Gastroesophageal sphincter (tissue), 4 donors: ENCODE data around the gene NR4A2. TPM values are rescaled to one million over a fixed set of nuclear protein-coding genes. Genes with fewer than 3 reads are reported as not detected.

ENCODE experiments used
- ATAC-seq: fragments of 150-250 bp; one replicate; pipeline ENCODE4 v1.9.1; 2016; ENCODE audit warnings: mild to moderate bottlenecking, moderate library complexity
- H3K27ac ChIP-seq, 4 donors: fragments of 200-600 bp; sonication (generic) in 3 of 4; 1 replicate in 3 of 4; 2 replicates in 1 of 4; pipeline ENCODE4 v1.5.1; 2016 to 2019
- H3K27me3 ChIP-seq: fragments of 200-600 bp; sonication (generic); one replicate; pipeline ENCODE4 v1.5.1; 2019
- H3K36me3 ChIP-seq, 2 donors: fragments of 200-600 bp; sonication (generic); one replicate each; pipeline ENCODE4 v1.5.1; 2019; ENCODE audit warnings: control low read depth in 1 of 2
- H3K4me1 ChIP-seq, 3 donors: fragments of 200-600 bp; sonication (generic); 1 replicate in 2 of 3; 2 replicates in 1 of 3; pipeline ENCODE4 v1.5.1; 2016 to 2019; ENCODE audit warnings: control low read depth in 2 of 3
- H3K4me3 ChIP-seq, 2 donors: fragments of 200-600 bp; sonication (generic); one replicate each; pipeline ENCODE4 v1.5.1; 2019; ENCODE audit warnings: mild to moderate bottlenecking in 1 of 2, moderate library complexity in 1 of 2
- H3K9me3 ChIP-seq, 3 donors: fragments of 200-600 bp; sonication (generic); one replicate each; pipeline ENCODE4 v1.5.1; 2017 to 2019; ENCODE audit warnings: control low read depth in 2 of 3
- EP300 ChIP-seq: sonication (generic); formaldehyde crosslinking; IDR thresholded peaks from one replicate; pipeline ENCODE4 v1.6.1; 2017; ENCODE audit warnings: antibody characterized with exemption, mild to moderate bottlenecking
- POLR2A ChIP-seq, 2 donors: fragments of 450-650 bp; IDR thresholded peaks; one replicate each; pipeline ENCODE4 v1.6.1; 2017; ENCODE audit warnings: antibody characterized with exemption in 2 of 2, mild to moderate bottlenecking in 2 of 2, moderate library complexity in 1 of 2
- POLR2AphosphoS5 ChIP-seq: sonication (generic); formaldehyde crosslinking; IDR thresholded peaks from one replicate; pipeline ENCODE4 v1.6.1; 2017; ENCODE audit warnings: antibody characterized with exemption
- whole genome bisulfite sequencing, 2 donors: methylation state at CpG; one replicate each; pipeline ENCODE4 v1.1.5; 2018; ENCODE audit warnings: low coverage in 1 of 2; 5-methylcytosine and 5-hydroxymethylcytosine counted together
- total RNA-seq, 4 donors: library from RNA; depleted of rRNA; stranded (reverse); fragments of >200 nt; gene quantifications; one replicate each; pipeline ENCODE4 v1.1.0, GENCODE V29; 2016
- TF ChIP-seq, protein P1 (sequence below), 4 experiments: fragments of 200-600 bp in 2 of 4; fragments of 450-650 bp in 2 of 4; sonication (generic) in 1 of 4; IDR thresholded peaks; one replicate each; pipeline ENCODE4 v1.5.1; 2017 to 2019; ENCODE audit warnings: antibody characterized with exemption in 4 of 4, mild to moderate bottlenecking in 2 of 4, moderate library complexity in 2 of 4

The NR4A2 gene
- total RNA-seq, 4 donors from 2014 or later: 1.3 to 7.3 (median 1.8) TPM

DNA sequence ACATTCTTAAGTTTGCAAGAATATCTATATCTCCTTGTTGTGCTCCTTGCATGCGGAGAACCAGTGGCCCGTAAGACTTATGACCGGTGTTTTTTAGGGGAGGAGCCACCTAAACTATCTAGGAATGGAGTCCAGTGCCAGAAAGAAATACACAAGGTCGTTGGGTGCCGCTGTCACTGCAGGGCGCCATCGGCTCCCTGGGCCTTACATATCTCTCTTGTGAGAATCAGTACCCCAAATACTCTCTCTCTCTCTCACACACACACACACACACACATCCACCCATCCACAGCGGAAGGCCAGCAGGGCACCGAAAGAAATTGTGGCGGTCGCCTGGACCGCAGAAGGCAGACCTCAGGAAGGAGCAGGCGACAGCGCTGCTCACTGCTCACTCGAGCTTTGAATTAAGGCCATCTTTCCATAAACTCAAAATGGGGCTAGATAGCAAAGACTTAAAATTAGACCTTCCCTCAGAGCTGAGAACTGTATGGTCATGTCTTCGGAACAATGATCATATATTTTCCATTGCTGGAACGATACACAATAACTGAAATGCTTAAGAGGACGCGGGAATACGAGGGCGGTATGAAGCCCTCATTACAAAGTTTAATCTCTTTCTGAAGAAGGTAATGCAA, 10.4 kb downstream of the NR4A2 start:
- no peak for TF ChIP-seq EP300
- no peak for TF ChIP-seq POLR2A (IDR thresholded peaks at IDR 0.05)
- TF ChIP-seq, protein P1, sequence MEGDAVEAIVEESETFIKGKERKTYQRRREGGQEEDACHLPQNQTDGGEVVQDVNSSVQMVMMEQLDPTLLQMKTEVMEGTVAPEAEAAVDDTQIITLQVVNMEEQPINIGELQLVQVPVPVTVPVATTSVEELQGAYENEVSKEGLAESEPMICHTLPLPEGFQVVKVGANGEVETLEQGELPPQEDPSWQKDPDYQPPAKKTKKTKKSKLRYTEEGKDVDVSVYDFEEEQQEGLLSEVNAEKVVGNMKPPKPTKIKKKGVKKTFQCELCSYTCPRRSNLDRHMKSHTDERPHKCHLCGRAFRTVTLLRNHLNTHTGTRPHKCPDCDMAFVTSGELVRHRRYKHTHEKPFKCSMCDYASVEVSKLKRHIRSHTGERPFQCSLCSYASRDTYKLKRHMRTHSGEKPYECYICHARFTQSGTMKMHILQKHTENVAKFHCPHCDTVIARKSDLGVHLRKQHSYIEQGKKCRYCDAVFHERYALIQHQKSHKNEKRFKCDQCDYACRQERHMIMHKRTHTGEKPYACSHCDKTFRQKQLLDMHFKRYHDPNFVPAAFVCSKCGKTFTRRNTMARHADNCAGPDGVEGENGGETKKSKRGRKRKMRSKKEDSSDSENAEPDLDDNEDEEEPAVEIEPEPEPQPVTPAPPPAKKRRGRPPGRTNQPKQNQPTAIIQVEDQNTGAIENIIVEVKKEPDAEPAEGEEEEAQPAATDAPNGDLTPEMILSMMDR (IDR thresholded peaks at IDR 0.05): no peak
- no peak overlapping the region for H3K27ac ChIP-seq
- H3K27me3 ChIP-seq: peaks cover 40% of the 10 kb centered on the region
- H3K4me3 ChIP-seq: peak overlapping the region in 1 of 2 donors; percentile 50
- H3K4me1 ChIP-seq: peaks cover 0 to 34% (median 0%) of the 10 kb centered on the region in 3 donors
- H3K9me3 ChIP-seq: no peaks in the 10 kb centered on the region
- peaks cover 0 to 25% of the 10 kb centered on the region in 2 donors for H3K36me3 ChIP-seq
- WGBS, 2 donors: 23 to 24% methylated on average over 12 of the region's 21 CpGs
- no peak for ATAC-seq

DNA sequence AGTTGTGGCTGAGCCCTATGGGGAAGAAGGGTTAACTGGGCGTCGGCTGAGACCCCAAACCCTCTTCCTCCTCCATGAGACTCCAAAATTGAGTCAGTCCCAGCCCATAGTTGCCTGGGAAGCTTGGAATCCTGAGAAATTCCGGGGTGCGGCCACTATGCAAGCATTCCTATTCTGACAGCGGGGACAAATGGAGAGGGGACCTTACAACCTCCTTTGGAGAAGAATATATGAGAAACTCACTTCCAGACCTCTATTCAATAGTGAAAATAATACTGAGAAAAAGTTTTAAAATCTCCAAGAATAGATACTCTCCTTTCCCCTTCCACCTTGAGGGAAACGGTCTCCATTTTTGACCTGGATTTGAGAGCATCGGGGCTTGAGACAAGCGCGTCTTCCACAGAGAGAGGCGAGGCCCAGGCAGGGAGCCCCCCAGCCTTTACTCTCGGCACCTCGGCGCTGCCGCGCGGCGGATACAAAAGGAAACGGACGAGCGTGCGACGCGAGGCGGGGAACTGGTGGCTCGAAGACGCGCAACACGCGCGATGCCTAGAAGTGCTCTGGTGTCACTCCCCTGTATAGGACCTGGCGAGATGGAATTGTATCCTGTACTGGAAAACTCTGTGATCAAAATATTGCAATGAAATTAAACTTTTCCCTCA, 11.1 kb downstream of the NR4A2 start:
- Histone ChIP-seq H3K4me3 (peak overlapping the region in 1 of 2 donors; percentile 50), H3K36me3 (peaks cover 0 to 17% of the 10 kb centered on the region in 2 donors), H3K9me3 (no peaks in the 10 kb centered on the region), H3K27me3 (peaks cover 40% of the 10 kb centered on the region), H3K4me1 (peaks cover 0 to 34% (median 0%) of the 10 kb centered on the region in 3 donors), H3K27ac (peak overlapping the region in 1 of 4 donors; percentile 72)
- 6 to 8% methylated on average over 9 to 11 of the region's 31 CpGs for WGBS, 2 donors
- TF ChIP-seq, protein P1 (IDR thresholded peaks at IDR 0.05): no peak
- TF ChIP-seq POLR2A (IDR thresholded peaks at IDR 0.05) (no peak), EP300 (no peak), POLR2AphosphoS5 (no peak)
- ATAC-seq: no peak

DNA sequence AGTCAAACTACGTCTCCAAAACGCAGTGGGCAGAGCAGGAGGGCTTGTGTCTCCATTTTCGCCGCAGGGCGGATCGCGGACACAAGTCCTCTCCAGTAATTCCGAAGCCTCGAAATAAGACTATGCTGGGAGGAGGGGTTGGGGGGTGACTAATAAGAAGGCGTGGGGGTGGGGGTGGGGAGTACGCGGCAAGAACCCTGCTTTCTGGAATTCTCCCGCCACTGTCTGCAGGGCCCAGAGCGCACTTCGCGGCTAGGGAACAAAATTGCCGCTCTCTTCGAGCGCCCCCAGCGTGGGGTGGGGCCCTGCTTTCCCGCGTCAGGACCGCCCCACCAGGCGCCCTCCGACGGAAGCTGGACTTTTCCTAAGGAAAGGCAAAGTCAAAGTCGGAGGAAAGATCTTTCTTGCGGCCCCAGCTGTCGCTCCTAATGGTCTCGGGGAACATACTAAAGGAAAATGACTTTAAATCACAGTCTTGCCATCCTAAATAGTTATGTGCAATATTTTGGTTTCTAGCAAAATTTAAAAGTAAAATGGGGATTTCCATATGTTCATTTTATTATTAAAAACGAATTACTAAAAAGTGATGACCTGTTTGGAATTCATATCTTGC, 11.9 kb downstream of the NR4A2 start:
- Histone ChIP-seq H3K27me3 (peaks cover 40% of the 10 kb centered on the region), H3K9me3 (no peaks in the 10 kb centered on the region), H3K36me3 (peaks cover 0 to 9% of the 10 kb centered on the region in 2 donors), H3K4me3 (peak overlapping the region; percentile 23 to 50), H3K27ac (peak overlapping the region in 3 of 4 donors; percentile 60 to 72 (median 61)), H3K4me1 (peaks cover 0 to 34% (median 0%) of the 10 kb centered on the region in 3 donors)
- TF ChIP-seq POLR2A (IDR thresholded peaks at IDR 0.05) (no peak), EP300 (no peak), POLR2AphosphoS5 (no peak)
- TF ChIP-seq, protein P1 (IDR thresholded peaks at IDR 0.05): no peak
- ATAC-seq: peak; percentile 67
- WGBS, 2 donors: 0 to 1% methylated on average over 1 to 20 of the region's 31 CpGs

DNA sequence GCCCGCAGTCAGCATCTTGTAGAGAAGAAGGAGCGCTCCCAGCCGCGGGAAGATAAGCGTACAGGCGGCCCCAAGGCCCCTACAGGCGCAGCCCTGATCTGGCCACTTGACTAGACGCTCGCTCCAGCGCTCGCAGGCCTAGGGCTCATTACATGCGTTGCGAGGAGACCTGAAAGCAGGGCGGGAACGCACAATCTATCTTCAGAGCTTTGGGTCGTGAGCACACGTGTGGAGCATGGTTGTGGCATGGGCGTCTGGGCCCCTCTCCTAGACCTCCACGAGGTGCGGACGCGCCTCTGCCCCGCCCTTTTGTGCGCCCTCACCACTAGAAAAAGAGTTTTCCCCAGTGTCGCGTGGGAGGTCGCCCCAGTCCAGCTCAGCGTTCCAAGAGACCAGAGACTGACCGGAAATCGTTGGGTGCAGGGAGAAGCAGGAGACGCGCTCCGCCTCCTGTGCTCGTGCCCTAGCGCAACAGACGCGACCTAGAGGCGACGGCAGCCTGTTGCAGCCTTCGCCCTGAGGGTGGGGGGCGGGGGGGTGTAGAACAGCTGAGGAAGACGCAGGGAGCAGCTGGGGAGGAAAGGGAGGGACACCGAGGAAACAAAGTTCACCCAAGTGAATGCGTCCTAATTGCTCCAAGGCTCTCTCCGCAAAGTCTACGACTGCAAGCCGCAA, 12.6 kb downstream of the NR4A2 start:
- TF ChIP-seq EP300: no peak
- TF ChIP-seq, protein P1 (IDR thresholded peaks at IDR 0.05): peak in 3 of 4 experiments; percentile 14 to 22 (median 18)
- no peak for TF ChIP-seq POLR2AphosphoS5
- peak in 1 of 2 donors; percentile 10 for TF ChIP-seq POLR2A (IDR thresholded peaks at IDR 0.05)
- Histone ChIP-seq H3K4me3 (peak overlapping the region; percentile 23 to 50), H3K27me3 (peaks cover 40% of the 10 kb centered on the region), H3K9me3 (no peaks in the 10 kb centered on the region), H3K27ac (peak overlapping the region in 3 of 4 donors; percentile 60 to 72 (median 61)), H3K36me3 (peaks cover 0 to 3% of the 10 kb centered on the region in 2 donors), H3K4me1 (peaks cover 0 to 34% (median 0%) of the 10 kb centered on the region in 3 donors)
- 10 to 27% methylated on average over 2 to 4 of the region's 47 CpGs for WGBS, 2 donors
- ATAC-seq: peak; percentile 69
